ENCODE data around the gene SAYSD1.

DNA sequence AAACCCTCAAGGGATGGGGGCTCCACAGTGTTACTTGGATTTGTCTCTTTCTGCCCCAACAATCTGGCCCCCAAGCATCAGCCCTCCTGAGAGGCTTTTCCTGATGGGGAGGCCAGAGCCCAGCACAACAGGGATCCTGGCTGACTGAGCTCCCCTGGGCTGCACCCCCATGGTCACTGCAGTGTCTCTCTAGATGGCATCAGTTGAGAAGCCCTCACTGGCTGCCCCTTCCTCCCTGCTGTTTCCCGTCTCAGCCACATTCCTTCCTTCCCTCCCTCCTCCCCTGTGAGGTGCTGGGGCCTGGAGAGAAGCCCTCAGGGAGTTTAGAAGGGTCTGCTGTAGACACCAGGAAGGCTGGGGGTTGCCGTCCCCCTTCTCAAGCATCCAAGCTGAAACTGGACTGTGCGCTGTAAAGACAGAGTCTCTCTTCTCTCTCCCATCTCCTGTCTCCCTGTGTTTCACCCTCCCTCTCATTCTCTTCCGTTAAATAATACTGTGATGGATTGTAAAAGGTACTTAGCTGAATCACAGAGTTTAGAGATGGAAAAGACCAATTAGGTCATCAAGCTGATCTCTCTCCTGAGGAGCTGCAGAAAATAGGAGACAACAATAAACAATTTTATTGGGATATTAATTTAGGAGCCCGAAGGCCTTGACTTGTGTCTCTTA is 29.7 kb downstream of the SAYSD1 start:
- no peak for TF ChIP-seq CTCF (IDR thresholded peaks at IDR 0.05; ENCODE audit: low read depth, low read length)
- no peak for TF ChIP-seq EZH2phosphoT487 (IDR thresholded peaks at IDR 0.05; ENCODE audit: low read depth)
